Spinal cord (tissue), 10 donors: ENCODE measurements around the gene ZNFX1. TPM values are rescaled to one million over a fixed set of nuclear protein-coding genes. Genes with fewer than 3 reads are reported as not detected.
"Not testable (repeated sequence)": the region's sequence is repeated elsewhere in the genome, so short reads cannot be mapped to it uniquely, and the experiment has no call there.

Experiments used
- DNase-seq, 6 donors: peaks; one replicate each; pipeline versions ENCODE4 v3.0.0 to v3.0.0-alpha.2; 2013 to 2015; ENCODE audit warnings: low spot score in 6 of 6, low read depth in 4 of 6
- H3K27ac ChIP-seq: one replicate; pipeline ENCODE4 v1.5.1; 2013; ENCODE audit warnings: low read depth, low read length, control low read depth
- H3K27me3 ChIP-seq: one replicate; pipeline ENCODE4 v1.6.1; 2013; ENCODE audit warnings: low read length; ENCODE audit not compliant: control insufficient read depth, insufficient read depth
- H3K36me3 ChIP-seq: one replicate; pipeline ENCODE4 v1.6.1; 2013; ENCODE audit warnings: low read length; ENCODE audit not compliant: control insufficient read depth, insufficient read depth
- H3K4me1 ChIP-seq: one replicate; pipeline ENCODE4 v1.6.1; 2013; ENCODE audit warnings: low read length; ENCODE audit not compliant: control insufficient read depth, insufficient read depth
- H3K4me3 ChIP-seq: one replicate; pipeline ENCODE4 v1.5.1; 2013; ENCODE audit warnings: low read depth, low read length, control low read depth
- H3K9me3 ChIP-seq: one replicate; pipeline ENCODE4 v1.6.1; 2013; ENCODE audit warnings: low read length; ENCODE audit not compliant: control insufficient read depth, insufficient read depth
- WGBS: methylation state at CpG from one replicate; pipeline ENCODE4 v1.1.5; 2013; ENCODE audit warnings: missing lambda C conversion rate; ENCODE audit not compliant: insufficient coverage; 5-methylcytosine and 5-hydroxymethylcytosine counted together
- polyA plus RNA-seq, 2 donors: library from polyadenylated mRNA; unstranded; fragments of 120-200 nt; gene quantifications; one replicate each; pipeline ENCODE4 v1.2.1, GENCODE V29; 2013; ENCODE audit not compliant: insufficient read length in 2 of 2
- total RNA-seq, 2 donors: library from RNA; depleted of rRNA in 1 of 2; stranded (reverse); fragments of 120-200 nt in 1 of 2; fragments of >200 nt in 1 of 2; gene quantifications; one replicate each; pipeline versions ENCODE4 v1.2.3 to v1.2.4, GENCODE V29; 2013 to 2014
- donor health status: healthy.

Gene ZNFX1
- total and polyA plus RNA-seq, 4 donors = 14.2 to 26.5 (median 16.0) TPM

DNA sequence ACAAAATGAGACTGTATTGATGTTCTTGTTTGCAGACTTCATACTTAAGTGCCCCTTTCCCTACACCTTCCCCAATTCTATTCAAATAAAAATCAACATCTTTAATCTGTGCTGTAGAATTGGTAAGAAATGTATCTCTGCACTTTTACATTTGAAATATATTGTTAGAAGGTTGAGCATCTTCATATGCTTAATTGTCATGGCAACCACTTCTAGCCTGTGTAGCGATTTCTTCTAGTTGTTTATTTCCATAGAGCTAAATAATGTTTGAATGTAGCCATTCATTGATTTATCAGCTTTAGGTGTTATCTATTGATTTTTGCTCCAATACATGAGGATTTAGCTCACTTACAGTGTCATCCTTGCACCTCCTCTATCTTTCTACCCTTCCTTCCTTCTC, 37.7 kb upstream of the ZNFX1 start:
- Histone ChIP-seq H3K27ac (no peak overlapping the region), H3K27me3 (peaks cover 45% of the 10 kb centered on the region), H3K9me3 (no peaks in the 10 kb centered on the region), H3K4me3 (no peak overlapping the region), H3K4me1 (peaks cover 29% of the 10 kb centered on the region), H3K36me3 (no peaks in the 10 kb centered on the region)
- WGBS = no CpG with 5 or more reads among the region's 1 CpG
- peak in 1 of 6 donors; percentile 44 for DNase-seq

- peaks cover 19% of the 10 kb centered on the region for H3K4me1 ChIP-seq
- H3K4me3 ChIP-seq, H3K9me3 ChIP-seq, H3K27ac ChIP-seq, DNase-seq, H3K36me3 ChIP-seq: not testable (repeated sequence)
- WGBS = 71% methylated on average over 1 of the region's 2 CpGs
- H3K27me3 ChIP-seq = peaks cover 30% of the 10 kb centered on the region
Observed at GRCh38 chr20:49314052-49314451, 36.2 kb upstream of the ZNFX1 start.

DNA sequence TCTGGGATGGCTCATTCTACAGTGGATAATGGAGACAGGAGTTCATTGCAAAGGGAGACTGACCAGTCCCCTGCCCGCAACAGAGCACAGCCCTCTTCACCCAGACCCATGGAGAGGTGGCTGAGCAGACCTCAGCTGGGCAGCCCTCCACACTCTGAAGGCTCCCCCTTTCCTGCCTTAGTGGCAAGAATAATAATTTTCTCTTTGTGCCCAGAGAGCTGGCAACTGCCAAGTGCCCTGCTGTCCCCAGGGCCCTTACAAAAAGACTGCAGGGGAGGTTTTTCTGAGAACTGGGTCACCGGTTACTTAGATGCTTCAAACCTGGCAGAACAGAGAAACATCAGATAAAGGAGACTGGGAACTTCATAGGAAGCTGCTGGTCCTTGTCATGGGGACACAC, 35.4 kb upstream of the ZNFX1 start:
- Histone ChIP-seq H3K4me3 (no peak overlapping the region), H3K4me1 (peaks cover 12% of the 10 kb centered on the region), H3K9me3 (no peaks in the 10 kb centered on the region), H3K36me3 (no peaks in the 10 kb centered on the region), H3K27me3 (peaks cover 23% of the 10 kb centered on the region), H3K27ac (no peak overlapping the region)
- DNase-seq = peak in 3 of 6 donors; percentile 40 to 76 (median 47)
- WGBS = 33% methylated on average over 2 of the region's 2 CpGs

DNA sequence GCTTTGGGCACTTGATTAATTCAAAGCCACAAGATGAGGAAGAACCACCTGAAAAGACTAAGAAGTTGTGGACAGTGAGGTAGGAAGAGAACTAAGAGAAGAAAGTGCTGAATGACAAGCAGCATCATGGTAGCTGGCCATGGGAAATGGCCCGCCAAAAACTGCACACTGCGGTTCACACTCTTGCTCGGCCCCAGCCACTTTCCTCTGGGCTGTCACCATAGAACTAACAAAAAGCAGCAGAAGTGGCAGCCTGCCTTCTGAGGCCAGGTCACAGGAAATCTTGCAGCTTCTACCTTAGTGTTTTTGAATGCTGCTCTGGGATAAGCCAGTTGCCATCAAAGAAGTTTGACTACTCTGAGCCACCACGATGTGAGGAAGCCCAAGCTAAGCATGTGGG, 34.8 kb upstream of the ZNFX1 start:
- Histone ChIP-seq H3K27me3 (peaks cover 16% of the 10 kb centered on the region), H3K36me3 (no peaks in the 10 kb centered on the region), H3K27ac (no peak overlapping the region), H3K4me1 (peaks cover 8% of the 10 kb centered on the region), H3K9me3 (no peaks in the 10 kb centered on the region), H3K4me3 (no peak overlapping the region)
- no peak for DNase-seq
- WGBS = 88% methylated on average over 4 of the region's 4 CpGs

- Histone ChIP-seq H3K4me1 (peaks cover 14% of the 10 kb centered on the region), H3K27me3 (no peaks in the 10 kb centered on the region), H3K27ac (no peak overlapping the region), H3K36me3 (no peaks in the 10 kb centered on the region), H3K9me3 (no peaks in the 10 kb centered on the region), H3K4me3 (no peak overlapping the region)
- DNase-seq = no peak
Observed at GRCh38 chr20:49310705-49311104, 32.8 kb upstream of the ZNFX1 start.

DNA sequence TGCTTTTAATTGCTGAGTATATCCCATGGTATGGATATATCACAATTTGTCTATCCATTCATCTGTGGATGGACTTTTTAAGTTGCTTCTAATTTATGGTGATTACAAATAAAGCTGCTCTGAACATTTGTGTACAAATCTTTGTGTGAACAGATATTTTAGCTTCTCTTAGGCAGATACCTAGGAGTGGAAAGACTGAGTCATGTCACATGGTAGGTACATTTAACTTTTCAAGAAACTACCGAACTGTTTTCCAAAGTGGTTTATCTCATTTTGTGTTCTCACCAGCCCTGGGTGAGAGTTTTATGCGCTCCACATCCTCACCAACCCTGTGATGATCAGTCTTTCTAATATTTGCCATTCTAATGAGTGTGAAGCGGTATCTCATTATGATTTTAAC, 31.0 kb upstream of the ZNFX1 start:
- no CpG with 5 or more reads among the region's 3 CpGs for WGBS
- H3K27me3 ChIP-seq = no peaks in the 10 kb centered on the region

GRCh38 chr20:49306903-49307620, 29.2 kb upstream of the ZNFX1 start:
- WGBS = 39% methylated on average over 5 of the region's 10 CpGs
- Histone ChIP-seq H3K36me3 (no peaks in the 10 kb centered on the region), H3K9me3 (no peaks in the 10 kb centered on the region), H3K4me1 (peaks cover 6% of the 10 kb centered on the region), H3K27me3 (no peaks in the 10 kb centered on the region), H3K4me3 (no peak overlapping the region), H3K27ac (no peak overlapping the region)
- no peak for DNase-seq

More for the DNA sequence above, 31.0 kb upstream of the ZNFX1 start:
- H3K4me1 ChIP-seq = peaks cover 14% of the 10 kb centered on the region
- DNase-seq = no peak
- no peak overlapping the region for H3K4me3 ChIP-seq
- no peaks in the 10 kb centered on the region for H3K36me3 ChIP-seq
- no peaks in the 10 kb centered on the region for H3K9me3 ChIP-seq
- H3K27ac ChIP-seq = no peak overlapping the region

DNA sequence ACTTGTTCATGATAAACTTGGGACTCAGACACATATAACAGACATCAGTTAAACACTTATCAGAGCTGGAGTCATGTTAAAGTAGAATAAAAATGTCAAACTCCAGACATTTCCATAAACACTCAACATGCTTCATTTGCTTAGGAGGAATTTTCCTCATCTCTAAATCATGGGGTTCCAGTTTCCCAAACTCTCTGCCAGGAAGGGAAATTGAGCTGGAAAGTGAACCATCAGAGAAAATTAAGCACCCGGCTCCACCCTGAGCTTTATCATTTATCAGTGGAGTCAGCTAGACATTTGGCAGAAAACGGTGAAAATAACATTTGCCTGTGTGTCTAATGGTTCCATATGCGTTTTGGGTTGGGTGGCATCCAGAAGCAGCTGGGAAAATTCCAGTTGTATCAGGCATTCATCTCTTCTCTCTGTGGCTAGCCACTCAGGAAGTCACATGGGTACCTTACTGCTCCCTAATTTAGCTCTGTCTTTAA, 25.3 kb upstream of the ZNFX1 start:
- Histone ChIP-seq H3K9me3 (no peaks in the 10 kb centered on the region), H3K4me3 (no peak overlapping the region), H3K27ac (no peak overlapping the region), H3K4me1 (peaks cover 6% of the 10 kb centered on the region), H3K27me3 (no peaks in the 10 kb centered on the region), H3K36me3 (no peaks in the 10 kb centered on the region)
- peak in 2 of 6 donors; percentile 73 to 77 for DNase-seq
- WGBS = 42% methylated on average over 2 of the region's 3 CpGs

GRCh38 chr20:49297605-49298530, 20.0 kb upstream of the ZNFX1 start:
- no peak overlapping the region for H3K27ac ChIP-seq
- no peaks in the 10 kb centered on the region for H3K9me3 ChIP-seq
- no peak overlapping the region for H3K4me3 ChIP-seq
- no peaks in the 10 kb centered on the region for H3K27me3 ChIP-seq
- peaks cover 6% of the 10 kb centered on the region for H3K36me3 ChIP-seq
- peak in 1 of 6 donors; percentile 35 for DNase-seq
- peaks cover 10% of the 10 kb centered on the region for H3K4me1 ChIP-seq
- 72% methylated on average over 3 of the region's 6 CpGs for WGBS
